Panc1 (cell line): ENCODE results near the gene NUDT3.
"Not testable (repeated sequence)": the region's sequence is repeated elsewhere in the genome, so short reads cannot be mapped to it uniquely, and the experiment has no call there.

ENCODE experiments used
- REST ChIP-seq, 2 experiments: IDR thresholded peaks; 2 replicates each; pipeline ENCODE4 v1.6.1; 2011 to 2012; ENCODE audit warnings: low read depth in 2 of 2, control low read depth in 1 of 2, low read length in 1 of 2, mild to moderate bottlenecking in 1 of 2, moderate library complexity in 1 of 2; ENCODE audit not compliant: insufficient read depth in 1 of 2
- TF ChIP-seq, protein P1 (sequence below): fragments of 450-650 bp; IDR thresholded peaks from 2 replicates; pipeline ENCODE4 v1.5.1; 2017; ENCODE audit warnings: mild to moderate bottlenecking

DNA sequence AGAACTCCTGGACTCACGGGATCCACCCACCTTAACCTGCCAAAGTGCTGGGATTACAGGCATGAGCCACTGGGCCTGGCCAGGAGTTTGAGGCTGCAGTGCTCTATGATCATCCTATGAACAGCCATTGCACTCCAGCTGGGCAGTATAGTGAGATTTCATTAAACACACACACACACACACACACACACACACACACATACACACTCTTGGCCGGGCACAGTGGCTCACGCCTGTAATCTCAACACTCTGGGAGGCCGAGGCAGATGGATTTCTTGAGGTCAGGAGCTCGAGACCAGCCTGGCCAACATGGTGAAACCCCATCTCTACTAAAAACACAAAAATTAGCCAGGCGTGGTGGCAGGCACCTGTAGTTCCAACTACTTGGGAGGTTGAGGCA lies 38.2 kb downstream of the NUDT3 start:
- TF ChIP-seq REST (IDR thresholded peaks at IDR 0.05; ENCODE audit: insufficient read depth in 1 of 2, low read depth in 2 of 2, low read length in 1 of 2): not testable (repeated sequence)
- TF ChIP-seq, protein P1, sequence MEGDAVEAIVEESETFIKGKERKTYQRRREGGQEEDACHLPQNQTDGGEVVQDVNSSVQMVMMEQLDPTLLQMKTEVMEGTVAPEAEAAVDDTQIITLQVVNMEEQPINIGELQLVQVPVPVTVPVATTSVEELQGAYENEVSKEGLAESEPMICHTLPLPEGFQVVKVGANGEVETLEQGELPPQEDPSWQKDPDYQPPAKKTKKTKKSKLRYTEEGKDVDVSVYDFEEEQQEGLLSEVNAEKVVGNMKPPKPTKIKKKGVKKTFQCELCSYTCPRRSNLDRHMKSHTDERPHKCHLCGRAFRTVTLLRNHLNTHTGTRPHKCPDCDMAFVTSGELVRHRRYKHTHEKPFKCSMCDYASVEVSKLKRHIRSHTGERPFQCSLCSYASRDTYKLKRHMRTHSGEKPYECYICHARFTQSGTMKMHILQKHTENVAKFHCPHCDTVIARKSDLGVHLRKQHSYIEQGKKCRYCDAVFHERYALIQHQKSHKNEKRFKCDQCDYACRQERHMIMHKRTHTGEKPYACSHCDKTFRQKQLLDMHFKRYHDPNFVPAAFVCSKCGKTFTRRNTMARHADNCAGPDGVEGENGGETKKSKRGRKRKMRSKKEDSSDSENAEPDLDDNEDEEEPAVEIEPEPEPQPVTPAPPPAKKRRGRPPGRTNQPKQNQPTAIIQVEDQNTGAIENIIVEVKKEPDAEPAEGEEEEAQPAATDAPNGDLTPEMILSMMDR: not testable (repeated sequence)
